Stimulated activated CD8-positive, alpha-beta memory T cell treated with anti-CD3 and anti-CD28 coated beads, Interleukin-15, amount 100 ng/mL, for 48 hours (primary cell): ENCODE measurements around the gene SH2D3C.
"Not testable (repeated sequence)": the region's sequence is repeated elsewhere in the genome, so short reads cannot be mapped to it uniquely, and the experiment has no call there.

Experiments
- DNase-seq, 2 donors: peaks; one replicate each; pipeline ENCODE4 v3.0.0-alpha.2; 2020; ENCODE audit warnings: low read depth in 2 of 2

Gene SH2D3C

GRCh38 chr9:127767410-127767809, 11.1 kb downstream of the SH2D3C start:
- no peak for DNase-seq

GRCh38 chr9:127765418-127765817, 13.0 kb downstream of the SH2D3C start:
- no peak for DNase-seq

GRCh38 chr9:127763918-127764384, 14.5 kb downstream of the SH2D3C start:
- no peak for DNase-seq

- DNase-seq: no peak
Observed at GRCh38 chr9:127762111-127762676, 16.3 kb downstream of the SH2D3C start.

- DNase-seq: no peak
Observed at GRCh38 chr9:127761491-127761956, 16.9 kb downstream of the SH2D3C start.

GRCh38 chr9:127761061-127761460, 17.4 kb downstream of the SH2D3C start:
- no peak for DNase-seq

GRCh38 chr9:127758843-127759242, 19.6 kb downstream of the SH2D3C start:
- DNase-seq: no peak

- DNase-seq: not testable (repeated sequence)
Observed at GRCh38 chr9:127756776-127757175, 21.7 kb downstream of the SH2D3C start.

GRCh38 chr9:127756233-127756632, 22.2 kb downstream of the SH2D3C start:
- no peak for DNase-seq

GRCh38 chr9:127755061-127756060, 23.1 kb downstream of the SH2D3C start:
- DNase-seq: no peak

GRCh38 chr9:127754099-127755060, 24.1 kb downstream of the SH2D3C start:
- DNase-seq: no peak

- no peak for DNase-seq
Observed at GRCh38 chr9:127753622-127754021, 24.8 kb downstream of the SH2D3C start.

GRCh38 chr9:127753148-127753547, 25.3 kb downstream of the SH2D3C start:
- no peak for DNase-seq

- no peak for DNase-seq
Observed at GRCh38 chr9:127751269-127752054, 27.0 kb downstream of the SH2D3C start.

GRCh38 chr9:127749090-127749787, 29.2 kb downstream of the SH2D3C start:
- no peak for DNase-seq

GRCh38 chr9:127746959-127747569, 31.4 kb downstream of the SH2D3C start:
- DNase-seq: no peak

GRCh38 chr9:127744398-127745110, 33.9 kb downstream of the SH2D3C start:
- no peak for DNase-seq

GRCh38 chr9:127742435-127743088, 35.9 kb downstream of the SH2D3C start:
- no peak for DNase-seq
